HG03469 (cell line): ENCODE measurements around the gene SMIM23.
"Not testable (repeated sequence)": the region's sequence is repeated elsewhere in the genome, so short reads cannot be mapped to it uniquely, and the experiment has no call there.

ENCODE experiments used
- ATAC-seq: cut with Tn5 transposase; IDR thresholded peaks from one replicate; pipeline ENCODE4 v1.9.1; 2021; ENCODE audit warnings: mild to moderate bottlenecking, moderate library complexity, moderate number of reproducible peaks; ENCODE audit not compliant: unreplicated experiment

SMIM23 gene

GRCh38 chr5:171771856-171772255 is 13.8 kb upstream of the SMIM23 start:
- no peak for ATAC-seq

- no peak for ATAC-seq
Measured at GRCh38 chr5:171773106-171773505, 12.5 kb upstream of the SMIM23 start.

DNA sequence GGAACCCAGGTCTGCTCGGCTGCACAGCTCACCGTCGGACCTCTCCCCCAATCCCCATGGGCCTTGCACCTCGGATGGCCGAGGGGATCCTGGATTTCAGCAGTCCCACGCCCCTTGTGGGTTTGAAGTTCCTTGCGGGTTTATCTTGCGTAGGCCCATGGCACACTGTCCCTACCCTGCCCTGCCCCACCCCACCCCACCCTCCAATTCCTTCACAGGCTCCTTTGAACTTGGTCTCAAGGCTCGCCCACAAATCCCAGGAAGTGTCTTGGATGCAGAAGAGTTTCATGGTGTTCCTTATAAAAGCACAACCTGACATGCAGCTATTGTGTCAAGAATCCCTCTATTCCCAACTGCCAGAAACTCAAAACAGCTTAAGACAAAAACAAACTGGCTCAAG is 11.2 kb upstream of the SMIM23 start:
- no peak for ATAC-seq

DNA sequence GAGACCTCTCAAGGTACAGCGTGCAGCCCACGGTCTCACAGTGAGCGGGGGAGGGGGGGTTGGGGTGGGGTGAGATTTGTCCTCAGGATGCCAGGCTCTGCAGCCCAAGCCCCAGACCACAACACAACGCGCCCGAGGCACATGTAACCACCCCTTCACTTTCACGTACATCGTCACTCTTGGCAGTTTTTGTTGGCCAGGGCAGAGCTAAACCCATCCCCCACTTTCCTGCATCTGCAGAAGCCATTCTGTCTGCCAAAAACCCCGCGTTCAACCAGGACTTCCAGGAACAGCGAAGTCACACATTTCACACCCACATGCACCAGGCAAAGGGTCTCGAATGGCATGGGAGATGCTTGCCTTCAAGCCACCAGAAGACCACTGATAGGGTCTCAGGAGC is 9.4 kb upstream of the SMIM23 start:
- ATAC-seq = no peak

DNA sequence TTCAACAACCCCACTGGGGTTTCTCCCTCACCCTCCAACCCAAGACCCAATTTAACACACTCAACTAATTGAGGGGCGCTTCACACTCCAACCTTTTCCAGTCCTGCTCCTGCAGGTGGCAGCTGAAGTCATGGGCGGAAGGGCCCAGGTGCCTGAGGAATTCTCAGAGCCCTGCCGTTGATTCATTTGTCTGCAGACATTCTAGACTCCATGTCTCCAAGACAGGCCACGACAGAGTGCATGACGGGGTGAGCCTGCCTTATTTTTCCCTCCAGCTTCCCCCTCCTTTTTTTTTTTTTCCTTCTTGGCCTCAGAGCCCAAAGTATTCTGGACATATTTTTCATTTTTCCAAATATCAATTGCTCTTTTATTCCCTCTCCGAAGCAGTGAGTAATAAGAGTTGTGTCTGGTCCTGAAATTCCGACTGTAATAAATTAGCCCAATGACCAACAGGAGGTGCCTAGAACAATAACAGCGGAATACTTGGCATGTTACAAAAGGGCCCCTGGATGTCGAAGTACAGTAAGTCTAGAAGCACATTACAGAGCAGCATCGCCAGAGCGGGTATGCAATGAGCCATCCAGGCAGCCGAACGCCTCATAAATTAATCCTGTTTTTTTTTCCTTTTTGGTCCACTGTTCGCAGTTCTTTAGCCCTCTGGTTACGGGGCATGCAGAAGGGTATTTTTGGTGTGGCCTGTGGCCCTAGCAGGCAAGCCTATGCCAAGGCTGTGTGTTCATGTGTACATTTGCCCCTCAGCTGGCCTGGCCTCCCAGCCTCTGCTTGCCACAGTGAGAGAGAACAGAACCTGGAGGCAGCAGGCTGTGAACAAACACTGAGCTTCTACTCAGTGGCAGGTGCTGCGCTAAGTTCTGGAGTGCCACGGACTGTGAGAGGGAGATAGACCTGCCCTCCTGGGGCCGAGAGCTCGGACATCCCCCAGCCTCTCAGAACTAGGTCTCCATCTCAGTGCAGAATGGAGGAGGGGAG is 8.6 kb upstream of the SMIM23 start:
- no peak for ATAC-seq

DNA sequence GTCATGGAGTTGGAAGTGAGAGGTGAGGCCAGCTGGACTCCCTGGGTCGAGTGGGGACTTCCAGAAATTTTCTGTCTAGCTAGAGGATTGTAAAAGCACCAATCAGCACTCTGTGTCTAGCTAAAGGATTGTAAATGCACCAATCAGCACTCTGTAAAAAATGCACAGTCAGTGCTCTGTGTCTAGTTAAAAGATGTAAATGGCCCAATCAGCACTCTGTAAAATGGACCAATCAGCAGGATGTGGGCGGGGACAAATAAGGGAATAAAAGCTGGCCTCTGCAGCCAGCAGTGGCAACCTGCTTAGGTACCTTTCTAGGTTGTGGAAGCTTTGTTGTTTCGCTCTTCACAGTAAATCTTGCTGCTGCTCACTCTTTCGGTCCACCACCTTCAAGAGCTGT is 3.9 kb upstream of the SMIM23 start:
- ATAC-seq = not testable (repeated sequence)

DNA sequence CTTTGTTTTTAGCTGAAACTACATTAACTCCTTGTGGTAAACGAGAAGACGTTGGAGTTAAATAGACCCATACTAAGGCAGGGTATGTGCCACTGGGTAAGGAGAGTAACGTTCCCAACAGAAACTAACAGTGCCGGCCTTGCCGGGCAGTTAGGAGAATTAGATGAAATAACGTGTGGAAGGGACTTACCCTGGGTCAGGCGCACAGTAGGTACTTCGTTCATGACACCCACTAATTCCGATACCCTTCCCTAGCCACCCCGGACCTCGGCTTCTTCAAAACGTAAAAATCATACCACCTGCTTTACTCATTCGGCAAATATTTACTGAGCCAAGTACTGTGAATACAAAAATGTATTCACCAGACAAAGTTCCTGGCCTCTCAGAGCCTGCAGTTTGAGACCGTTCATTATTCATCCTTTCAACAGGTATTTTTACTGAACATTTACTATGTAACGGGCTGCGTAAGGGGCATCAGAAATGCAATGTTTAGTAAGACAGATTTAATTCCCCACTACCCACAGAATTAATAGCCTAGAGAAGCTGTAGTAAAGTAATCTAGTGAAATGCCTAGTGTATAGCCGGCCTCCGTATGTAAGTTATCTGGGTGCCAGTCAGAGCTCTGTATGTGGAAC is 3.2 kb upstream of the SMIM23 start:
- no peak for ATAC-seq

- ATAC-seq = no peak
Measured at GRCh38 chr5:171783051-171783450, 2.6 kb upstream of the SMIM23 start.

DNA sequence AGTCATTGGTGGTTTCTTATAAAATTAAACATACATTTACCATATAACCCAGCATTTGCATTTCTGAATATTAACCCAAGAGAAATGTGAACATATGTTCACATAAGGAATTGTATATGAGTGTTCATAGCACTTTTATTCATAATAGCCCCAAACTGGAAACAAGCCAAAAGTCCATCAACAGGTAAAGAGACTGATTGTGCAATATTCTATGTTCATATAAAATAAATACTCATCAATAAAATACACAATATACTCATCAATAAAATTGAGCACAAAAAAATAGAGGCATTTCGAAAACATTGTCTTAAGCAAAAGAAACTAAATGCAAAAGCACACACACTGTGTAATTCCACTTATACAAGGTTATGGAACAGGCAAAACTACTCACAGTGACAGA is 3.7 kb downstream of the SMIM23 start:
- ATAC-seq = no peak

GRCh38 chr5:171790408-171790807 is 4.8 kb downstream of the SMIM23 start:
- ATAC-seq = no peak

- no peak for ATAC-seq
Measured at GRCh38 chr5:171794470-171794960, 8.9 kb downstream of the SMIM23 start.

GRCh38 chr5:171795381-171795780 is 9.8 kb downstream of the SMIM23 start:
- no peak for ATAC-seq

- no peak for ATAC-seq
Measured at GRCh38 chr5:171796436-171796835, 10.8 kb downstream of the SMIM23 start.

GRCh38 chr5:171797543-171797942 is 11.9 kb downstream of the SMIM23 start:
- ATAC-seq = no peak

DNA sequence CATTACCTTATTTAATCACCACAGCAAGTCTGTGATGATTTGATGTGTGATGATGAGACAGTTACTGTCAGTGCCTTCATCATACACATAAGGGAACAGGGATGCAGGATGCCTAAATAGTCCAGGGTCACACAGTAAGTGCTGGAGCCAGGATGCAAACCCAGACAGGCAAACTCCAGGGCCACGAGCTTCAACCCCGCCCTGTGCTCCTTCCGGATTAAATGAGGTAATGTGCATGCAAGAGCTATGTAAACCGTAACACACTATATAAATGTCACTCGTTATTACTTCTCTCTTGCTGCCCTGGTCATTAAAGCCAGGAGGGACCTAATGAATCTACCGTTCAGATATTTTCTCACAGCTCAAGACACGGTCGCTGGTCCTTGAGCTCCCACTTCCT is 12.8 kb downstream of the SMIM23 start:
- ATAC-seq = no peak

- ATAC-seq = no peak
Measured at GRCh38 chr5:171801839-171802238, 16.2 kb downstream of the SMIM23 start.

DNA sequence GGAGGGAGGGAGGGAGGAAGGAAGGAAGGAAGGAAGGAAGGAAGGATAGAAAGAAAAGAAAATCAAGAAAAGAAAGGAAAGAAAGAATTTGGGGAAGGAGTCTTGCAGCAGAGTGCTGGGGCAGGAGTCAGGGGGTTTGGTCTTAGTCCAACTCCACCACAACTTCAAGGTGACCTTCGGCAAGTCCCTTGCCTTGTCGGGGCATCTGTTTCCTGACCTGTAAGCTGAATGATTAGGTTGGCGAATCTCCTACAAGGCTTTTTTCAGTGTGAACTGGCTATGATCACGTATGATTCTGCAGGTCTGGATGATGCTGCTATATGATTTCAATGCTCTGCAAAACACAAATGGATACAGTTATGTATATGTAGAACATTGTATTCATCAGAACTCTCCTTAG is 20.1 kb downstream of the SMIM23 start:
- no peak for ATAC-seq

GRCh38 chr5:171806976-171807747 is 21.5 kb downstream of the SMIM23 start:
- no peak for ATAC-seq

DNA sequence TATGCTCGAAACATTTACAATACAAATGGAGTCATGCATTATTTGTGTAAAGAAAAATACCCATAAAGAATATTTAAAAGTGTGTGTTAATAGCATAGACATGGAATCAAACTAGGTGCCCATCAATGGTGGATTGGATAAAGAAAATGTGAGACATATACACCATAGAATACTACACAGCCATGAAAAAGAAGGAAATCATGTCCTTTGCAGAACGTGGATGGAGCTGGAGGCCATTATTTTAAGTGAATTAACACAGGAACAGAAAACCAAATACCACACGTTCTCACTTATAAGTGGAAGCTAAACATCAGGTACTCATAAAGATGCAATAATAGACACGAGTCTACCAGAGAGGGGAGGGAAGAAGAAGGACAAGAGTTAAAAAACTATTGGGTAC is 22.8 kb downstream of the SMIM23 start:
- no peak for ATAC-seq

GRCh38 chr5:171808951-171809350 is 23.3 kb downstream of the SMIM23 start:
- no peak for ATAC-seq

DNA sequence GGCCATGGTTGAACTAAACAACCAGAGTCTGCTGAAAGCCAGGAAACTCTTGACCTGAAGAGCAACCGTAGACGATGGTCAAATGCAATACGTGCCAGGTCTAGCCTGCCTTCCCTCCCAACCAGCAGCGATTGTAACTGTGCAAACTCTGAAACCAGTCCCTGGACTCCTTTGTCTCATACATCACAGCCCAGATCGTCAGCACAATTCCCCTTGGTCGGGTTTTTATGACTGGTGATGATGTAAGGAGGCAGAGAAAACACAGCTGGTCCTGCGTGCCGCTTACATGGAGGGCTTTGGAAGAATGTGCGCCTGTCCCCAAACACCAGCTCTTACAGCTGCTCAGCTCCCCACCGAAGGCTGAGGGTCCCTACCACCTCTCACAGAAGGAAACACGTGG is 24.6 kb downstream of the SMIM23 start:
- ATAC-seq = no peak
